ENCODE data around the gene RIT1.

DNA sequence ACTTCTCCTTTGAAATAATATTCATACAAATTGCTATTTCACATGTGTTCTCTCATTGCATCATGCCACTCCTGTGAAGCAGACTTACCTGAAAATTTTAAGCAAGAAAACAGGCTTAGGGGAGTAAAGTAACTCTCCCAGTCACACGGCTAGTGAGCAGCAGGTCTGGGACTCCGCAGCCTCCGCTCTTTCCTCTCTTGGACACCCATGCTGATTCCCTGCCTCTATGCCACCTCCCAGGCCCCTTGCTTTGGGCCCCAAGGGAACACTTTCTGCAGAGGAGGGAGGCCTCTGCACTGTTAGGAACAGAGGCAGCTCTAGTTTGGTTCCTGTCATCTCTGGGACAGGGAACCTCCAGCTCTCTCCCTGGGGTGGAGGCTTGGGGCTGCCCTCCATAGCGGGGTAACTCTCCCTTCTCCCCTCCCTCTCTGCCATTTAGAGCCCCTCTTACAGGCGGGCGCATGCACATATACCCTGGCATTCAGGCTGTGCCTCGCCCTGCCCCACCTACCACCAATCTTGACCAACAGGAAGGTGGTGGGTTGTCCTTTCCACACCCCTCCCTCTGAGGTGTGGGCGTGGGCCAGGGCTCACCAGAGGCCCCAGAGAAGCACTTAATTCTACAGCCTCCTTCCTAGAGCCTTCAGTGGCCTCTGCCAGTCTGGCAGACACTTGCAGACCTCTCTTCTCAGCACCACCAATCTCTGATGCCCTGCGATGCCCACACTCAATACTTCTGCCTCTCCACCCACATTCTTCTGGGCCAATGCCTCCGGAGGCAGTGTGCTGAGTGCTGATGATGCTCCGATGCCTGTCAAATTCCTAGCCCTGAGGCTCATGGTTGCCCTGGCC is 30.1 kb upstream of the RIT1 start, which contains the start of gene RXFP4:
- TF ChIP-seq POLR2AphosphoS5 (IDR thresholded peaks at IDR 0.05; ENCODE audit: low read depth, low read length) (peak; percentile 73), TCF7L2 (IDR thresholded peaks at IDR 0.05; ENCODE audit: low read depth, low read length) (no peak)
- TF ChIP-seq, protein P1, sequence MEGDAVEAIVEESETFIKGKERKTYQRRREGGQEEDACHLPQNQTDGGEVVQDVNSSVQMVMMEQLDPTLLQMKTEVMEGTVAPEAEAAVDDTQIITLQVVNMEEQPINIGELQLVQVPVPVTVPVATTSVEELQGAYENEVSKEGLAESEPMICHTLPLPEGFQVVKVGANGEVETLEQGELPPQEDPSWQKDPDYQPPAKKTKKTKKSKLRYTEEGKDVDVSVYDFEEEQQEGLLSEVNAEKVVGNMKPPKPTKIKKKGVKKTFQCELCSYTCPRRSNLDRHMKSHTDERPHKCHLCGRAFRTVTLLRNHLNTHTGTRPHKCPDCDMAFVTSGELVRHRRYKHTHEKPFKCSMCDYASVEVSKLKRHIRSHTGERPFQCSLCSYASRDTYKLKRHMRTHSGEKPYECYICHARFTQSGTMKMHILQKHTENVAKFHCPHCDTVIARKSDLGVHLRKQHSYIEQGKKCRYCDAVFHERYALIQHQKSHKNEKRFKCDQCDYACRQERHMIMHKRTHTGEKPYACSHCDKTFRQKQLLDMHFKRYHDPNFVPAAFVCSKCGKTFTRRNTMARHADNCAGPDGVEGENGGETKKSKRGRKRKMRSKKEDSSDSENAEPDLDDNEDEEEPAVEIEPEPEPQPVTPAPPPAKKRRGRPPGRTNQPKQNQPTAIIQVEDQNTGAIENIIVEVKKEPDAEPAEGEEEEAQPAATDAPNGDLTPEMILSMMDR (IDR thresholded peaks at IDR 0.05) = no peak
- TF ChIP-seq, protein P2, sequence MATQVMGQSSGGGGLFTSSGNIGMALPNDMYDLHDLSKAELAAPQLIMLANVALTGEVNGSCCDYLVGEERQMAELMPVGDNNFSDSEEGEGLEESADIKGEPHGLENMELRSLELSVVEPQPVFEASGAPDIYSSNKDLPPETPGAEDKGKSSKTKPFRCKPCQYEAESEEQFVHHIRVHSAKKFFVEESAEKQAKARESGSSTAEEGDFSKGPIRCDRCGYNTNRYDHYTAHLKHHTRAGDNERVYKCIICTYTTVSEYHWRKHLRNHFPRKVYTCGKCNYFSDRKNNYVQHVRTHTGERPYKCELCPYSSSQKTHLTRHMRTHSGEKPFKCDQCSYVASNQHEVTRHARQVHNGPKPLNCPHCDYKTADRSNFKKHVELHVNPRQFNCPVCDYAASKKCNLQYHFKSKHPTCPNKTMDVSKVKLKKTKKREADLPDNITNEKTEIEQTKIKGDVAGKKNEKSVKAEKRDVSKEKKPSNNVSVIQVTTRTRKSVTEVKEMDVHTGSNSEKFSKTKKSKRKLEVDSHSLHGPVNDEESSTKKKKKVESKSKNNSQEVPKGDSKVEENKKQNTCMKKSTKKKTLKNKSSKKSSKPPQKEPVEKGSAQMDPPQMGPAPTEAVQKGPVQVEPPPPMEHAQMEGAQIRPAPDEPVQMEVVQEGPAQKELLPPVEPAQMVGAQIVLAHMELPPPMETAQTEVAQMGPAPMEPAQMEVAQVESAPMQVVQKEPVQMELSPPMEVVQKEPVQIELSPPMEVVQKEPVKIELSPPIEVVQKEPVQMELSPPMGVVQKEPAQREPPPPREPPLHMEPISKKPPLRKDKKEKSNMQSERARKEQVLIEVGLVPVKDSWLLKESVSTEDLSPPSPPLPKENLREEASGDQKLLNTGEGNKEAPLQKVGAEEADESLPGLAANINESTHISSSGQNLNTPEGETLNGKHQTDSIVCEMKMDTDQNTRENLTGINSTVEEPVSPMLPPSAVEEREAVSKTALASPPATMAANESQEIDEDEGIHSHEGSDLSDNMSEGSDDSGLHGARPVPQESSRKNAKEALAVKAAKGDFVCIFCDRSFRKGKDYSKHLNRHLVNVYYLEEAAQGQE (IDR thresholded peaks at IDR 0.05; ENCODE audit: insufficient read depth in 1 of 2, low read depth in 2 of 2, low read length in 1 of 2) = no peak

All from Panc1 (cell line).